NT2/D1 (cell line): ENCODE results near the gene EPHB2.
"Not testable (repeated sequence)": the region's sequence is repeated elsewhere in the genome, so short reads cannot be mapped to it uniquely, and the experiment has no call there.

Experiments
- DNase-seq: peaks from one replicate; pipeline ENCODE4 v3.0.0-alpha.2; 2011; ENCODE audit warnings: low read depth, low spot score
- H3K27me3 ChIP-seq: 2 replicates; pipeline ENCODE4 v1.6.0; 2011; ENCODE audit warnings: mild to moderate bottlenecking; ENCODE audit not compliant: insufficient read length, insufficient read depth
- H3K36me3 ChIP-seq: 2 replicates; pipeline ENCODE4 v1.6.1; 2011; ENCODE audit warnings: mild to moderate bottlenecking, low read length, mixed read lengths; ENCODE audit not compliant: insufficient read depth, insufficient read length
- H3K4me1 ChIP-seq: 2 replicates; pipeline ENCODE4 v1.5.1; 2011; ENCODE audit not compliant: insufficient read depth, insufficient read length
- H3K4me3 ChIP-seq: 2 replicates; pipeline ENCODE4 v1.5.1; 2011; ENCODE audit warnings: low read depth; ENCODE audit not compliant: insufficient read length
- H3K9ac ChIP-seq: 2 replicates; pipeline ENCODE4 v1.6.0; 2011; ENCODE audit warnings: low read depth; ENCODE audit not compliant: insufficient read length
- H3K9me3 ChIP-seq: 2 replicates; pipeline ENCODE4 v1.5.1; 2011; ENCODE audit warnings: mild to moderate bottlenecking, low read length; ENCODE audit not compliant: insufficient read depth
- SUZ12 ChIP-seq: IDR thresholded peaks from 2 replicates; pipeline ENCODE4 v1.6.1; 2011; ENCODE audit not compliant: insufficient read length, insufficient read depth; ENCODE audit errors: extremely low read depth
- YY1 ChIP-seq: IDR thresholded peaks from 2 replicates; pipeline ENCODE4 v1.6.1; 2011; ENCODE audit not compliant: insufficient read length, insufficient read depth
- ZNF274 ChIP-seq: IDR thresholded peaks from 2 replicates; pipeline ENCODE4 v1.6.1; 2011; ENCODE audit warnings: mild to moderate bottlenecking, low read depth, low read length

The EPHB2 gene

DNA sequence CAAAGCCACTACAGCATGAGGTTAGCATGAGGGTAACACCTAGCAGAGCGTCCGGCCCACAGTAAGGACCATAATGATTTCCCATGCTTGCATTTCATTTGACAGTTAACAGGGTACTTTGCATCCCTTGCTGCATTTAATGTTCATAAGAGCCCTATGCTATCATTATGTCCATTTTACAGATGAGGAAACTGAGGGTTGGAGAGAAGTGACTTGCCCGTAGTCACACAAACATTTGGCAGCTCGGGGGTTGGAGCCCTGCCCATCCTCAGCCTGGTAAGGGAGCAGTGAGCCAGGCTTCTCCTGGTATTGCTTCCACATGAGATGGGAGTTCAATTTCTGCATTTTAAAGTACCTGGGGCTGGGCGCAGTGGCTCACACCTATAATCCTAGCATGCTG, 16.5 kb upstream of the EPHB2 start:
- no peak for TF ChIP-seq SUZ12
- no peak for TF ChIP-seq YY1
- no peak for TF ChIP-seq ZNF274
- Histone ChIP-seq H3K4me3 (no peak overlapping the region), H3K9me3 (no peaks in the 10 kb centered on the region), H3K4me1 (peaks cover 5% of the 10 kb centered on the region), H3K9ac (no peak overlapping the region), H3K27me3 (no peaks in the 10 kb centered on the region), H3K36me3 (no peaks in the 10 kb centered on the region)
- no peak for DNase-seq

DNA sequence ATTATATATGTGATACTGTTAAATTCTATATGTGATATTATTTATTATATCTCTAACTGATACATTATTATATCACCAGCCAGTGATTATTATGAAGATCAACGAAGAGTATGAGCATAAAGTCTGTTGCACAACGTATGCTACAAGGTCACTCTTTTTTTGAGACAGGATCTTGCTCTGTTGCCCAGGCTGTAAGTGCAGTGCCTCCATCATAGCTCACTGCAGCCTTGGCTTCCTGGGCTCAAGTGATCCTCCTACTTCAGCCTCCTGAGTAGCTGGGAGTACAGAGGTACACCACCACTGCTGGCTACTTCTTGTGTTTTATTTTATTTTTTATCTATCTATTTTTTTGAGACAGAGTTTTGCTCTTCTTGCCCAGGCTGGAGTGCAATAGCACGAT, 14.0 kb upstream of the EPHB2 start:
- H3K9me3 ChIP-seq = no peaks in the 10 kb centered on the region
- no peak for TF ChIP-seq ZNF274
- TF ChIP-seq YY1 = no peak
- TF ChIP-seq SUZ12 = no peak
- H3K4me3 ChIP-seq = no peak overlapping the region
- DNase-seq = no peak
- H3K9ac ChIP-seq = no peak overlapping the region
- H3K4me1 ChIP-seq = no peaks in the 10 kb centered on the region
- no peaks in the 10 kb centered on the region for H3K36me3 ChIP-seq
- no peaks in the 10 kb centered on the region for H3K27me3 ChIP-seq

DNA sequence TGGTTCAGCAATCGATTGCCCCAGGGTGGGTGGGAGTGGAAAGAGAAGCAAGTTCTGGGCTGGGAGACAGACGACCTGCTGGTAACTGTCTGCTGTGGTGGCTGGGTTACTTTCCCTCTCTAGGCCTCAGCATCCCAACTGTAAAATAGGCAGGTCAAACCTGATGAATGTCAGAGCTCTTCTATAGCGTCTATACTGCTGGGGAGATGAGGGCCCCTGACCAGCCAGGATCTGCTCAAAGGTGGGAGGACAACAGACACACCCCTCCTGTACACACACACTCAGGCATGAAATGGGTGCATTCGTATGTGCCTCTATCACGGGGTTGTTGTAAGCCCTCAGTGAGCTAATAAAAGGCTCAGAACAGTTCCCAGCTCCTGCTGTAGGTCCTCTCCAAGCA, 12.7 kb upstream of the EPHB2 start:
- no peaks in the 10 kb centered on the region for H3K36me3 ChIP-seq
- H3K9me3 ChIP-seq = no peaks in the 10 kb centered on the region
- H3K4me1 ChIP-seq = no peaks in the 10 kb centered on the region
- TF ChIP-seq SUZ12 = no peak
- TF ChIP-seq ZNF274 = no peak
- TF ChIP-seq YY1 = no peak
- no peaks in the 10 kb centered on the region for H3K27me3 ChIP-seq
- H3K4me3 ChIP-seq = no peak overlapping the region
- no peak for DNase-seq
- no peak overlapping the region for H3K9ac ChIP-seq

DNA sequence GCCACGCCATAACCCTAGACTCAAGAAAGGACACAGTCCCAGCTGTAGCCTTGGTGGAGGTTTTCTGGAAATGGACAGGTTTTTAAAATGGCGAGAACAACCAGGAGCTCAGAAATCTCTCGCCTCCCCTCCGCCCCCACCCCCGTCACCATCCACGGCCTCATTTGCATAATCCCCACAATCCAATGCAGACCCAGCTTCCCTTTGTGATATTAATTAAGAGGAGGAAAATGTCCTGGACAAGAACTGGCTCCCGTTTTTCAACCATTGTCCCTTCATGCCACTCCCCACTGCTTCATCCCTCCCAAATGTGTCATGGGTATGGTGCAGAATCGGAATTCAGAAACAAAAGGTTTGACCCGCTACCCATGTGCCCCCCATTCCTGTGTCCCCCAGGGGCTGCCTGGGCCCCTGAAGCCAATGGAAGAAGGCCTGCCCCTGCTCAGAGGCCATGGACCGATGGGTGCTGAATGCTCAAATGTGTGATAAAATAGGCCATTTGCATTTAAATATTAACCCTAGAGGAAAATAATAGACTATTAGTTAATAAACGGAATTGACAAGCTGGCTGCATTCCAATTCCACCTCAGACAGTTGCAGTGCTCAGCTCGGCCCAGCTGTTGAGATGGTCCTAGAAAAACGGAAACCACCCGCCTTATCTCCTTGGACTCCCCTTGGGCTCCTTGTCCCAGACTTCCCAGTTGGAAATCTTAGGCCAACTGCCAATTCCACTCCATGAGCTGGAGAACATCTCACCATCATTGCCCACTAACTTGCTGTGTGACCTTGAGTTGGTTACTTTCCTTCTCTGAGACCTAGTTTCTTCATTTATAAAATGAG, 10.7 kb upstream of the EPHB2 start:
- Histone ChIP-seq H3K9ac (no peak overlapping the region), H3K36me3 (no peaks in the 10 kb centered on the region), H3K4me3 (no peak overlapping the region), H3K27me3 (no peaks in the 10 kb centered on the region), H3K9me3 (no peaks in the 10 kb centered on the region), H3K4me1 (no peaks in the 10 kb centered on the region)
- TF ChIP-seq SUZ12 (no peak), ZNF274 (no peak), YY1 (no peak)
- DNase-seq = no peak

DNA sequence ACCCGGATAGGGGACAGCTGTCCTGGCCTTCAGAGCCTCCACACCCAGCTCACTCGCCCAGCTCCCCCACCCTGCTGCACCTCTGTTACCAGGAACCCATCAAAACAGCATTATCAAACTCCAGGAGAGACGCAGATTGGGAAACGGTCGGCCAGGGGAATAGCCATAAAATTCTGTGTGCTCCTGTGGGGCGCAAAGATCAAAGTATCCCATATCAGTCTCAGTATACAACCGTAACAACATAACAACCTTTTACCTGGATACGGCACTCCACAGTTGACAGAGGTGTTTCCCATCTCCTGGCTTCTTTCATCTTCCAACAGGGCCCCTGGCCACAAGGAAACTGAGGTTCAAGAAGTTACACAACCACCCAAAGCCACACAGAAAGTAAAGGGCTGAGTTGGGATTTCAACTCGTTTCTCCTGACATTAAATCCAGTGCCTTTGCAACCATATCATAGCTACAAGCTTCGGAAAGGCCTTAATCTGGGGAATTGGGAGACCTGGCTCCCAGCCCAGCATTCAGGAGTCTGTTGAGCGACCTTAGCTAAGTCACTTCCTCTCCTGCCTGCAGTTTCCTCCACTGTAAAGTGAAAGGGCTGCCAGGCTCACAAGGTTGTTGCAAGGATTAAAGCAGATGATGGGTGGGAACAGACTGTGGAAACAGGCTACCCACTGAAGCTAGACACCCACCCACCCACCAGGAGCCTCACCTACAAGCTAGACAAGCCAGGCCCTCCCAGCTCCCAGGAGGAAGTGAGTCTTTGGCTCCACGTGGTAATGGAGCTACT, 8.1 kb upstream of the EPHB2 start:
- Histone ChIP-seq H3K36me3 (no peaks in the 10 kb centered on the region), H3K4me1 (no peaks in the 10 kb centered on the region), H3K9ac (no peak overlapping the region), H3K9me3 (no peaks in the 10 kb centered on the region), H3K4me3 (no peak overlapping the region), H3K27me3 (no peaks in the 10 kb centered on the region)
- DNase-seq = no peak
- TF ChIP-seq ZNF274 (no peak), YY1 (no peak), SUZ12 (no peak)

DNA sequence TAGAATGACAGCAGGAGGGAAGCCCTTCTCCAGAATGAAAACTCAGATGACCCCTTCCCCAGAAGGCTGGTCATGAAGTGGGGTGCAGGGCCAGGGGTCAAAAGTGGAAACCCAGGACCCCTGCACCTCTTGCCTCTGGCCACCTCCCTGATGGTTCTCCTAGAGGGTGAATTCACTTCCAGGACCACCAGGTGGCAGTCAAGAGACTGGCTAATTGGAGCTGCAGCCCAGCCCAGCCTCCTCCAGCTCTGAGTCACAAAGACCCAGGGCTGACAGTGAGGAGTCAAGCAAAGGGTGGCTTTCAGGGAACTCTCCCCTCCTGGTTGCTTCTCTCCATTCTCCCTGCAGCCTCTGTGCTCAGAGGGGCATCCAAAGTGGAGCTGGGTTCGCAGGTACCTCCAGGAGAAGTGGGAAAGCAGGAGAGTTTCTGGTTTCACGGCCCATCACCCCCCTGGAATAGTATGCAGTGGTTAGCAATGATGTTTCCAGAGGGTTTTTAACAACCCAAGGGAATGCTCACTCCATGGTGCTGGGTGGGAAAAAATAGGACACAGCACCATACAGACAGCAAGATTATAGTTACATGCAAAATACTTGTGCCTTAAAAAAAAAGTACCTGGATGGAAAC, 6.1 kb upstream of the EPHB2 start:
- peak; percentile 51 for DNase-seq
- Histone ChIP-seq H3K4me3 (no peak overlapping the region), H3K9me3 (no peaks in the 10 kb centered on the region), H3K36me3 (no peaks in the 10 kb centered on the region), H3K9ac (peak overlapping the region; percentile 21), H3K27me3 (peaks cover 3% of the 10 kb centered on the region), H3K4me1 (peaks cover 2% of the 10 kb centered on the region)
- TF ChIP-seq YY1 (no peak), ZNF274 (no peak), SUZ12 (no peak)

DNA sequence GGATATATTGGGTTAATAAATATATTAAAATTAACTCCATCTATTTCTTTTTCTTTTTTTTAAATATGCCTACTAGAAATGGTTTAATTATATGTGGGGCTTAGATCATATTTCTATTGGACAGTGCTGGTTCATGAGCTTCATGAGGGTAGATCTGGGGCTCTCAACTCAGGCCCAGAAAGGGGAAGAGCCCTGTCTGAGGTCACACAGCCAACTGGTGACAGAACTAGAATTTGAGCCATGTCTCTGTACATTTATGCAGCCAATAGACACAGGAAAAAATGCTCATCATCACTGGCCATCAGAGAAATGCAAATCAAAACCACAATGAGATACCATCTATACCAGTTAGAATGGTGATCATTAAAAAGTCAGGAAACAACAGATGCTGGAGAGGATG, 5.1 kb upstream of the EPHB2 start:
- no peaks in the 10 kb centered on the region for H3K9me3 ChIP-seq
- H3K4me3 ChIP-seq = no peak overlapping the region
- H3K4me1 ChIP-seq = peaks cover 4% of the 10 kb centered on the region
- peaks cover 8% of the 10 kb centered on the region for H3K27me3 ChIP-seq
- TF ChIP-seq SUZ12 (no peak), ZNF274 (no peak), YY1 (no peak)
- no peak for DNase-seq
- no peaks in the 10 kb centered on the region for H3K36me3 ChIP-seq
- no peak overlapping the region for H3K9ac ChIP-seq

DNA sequence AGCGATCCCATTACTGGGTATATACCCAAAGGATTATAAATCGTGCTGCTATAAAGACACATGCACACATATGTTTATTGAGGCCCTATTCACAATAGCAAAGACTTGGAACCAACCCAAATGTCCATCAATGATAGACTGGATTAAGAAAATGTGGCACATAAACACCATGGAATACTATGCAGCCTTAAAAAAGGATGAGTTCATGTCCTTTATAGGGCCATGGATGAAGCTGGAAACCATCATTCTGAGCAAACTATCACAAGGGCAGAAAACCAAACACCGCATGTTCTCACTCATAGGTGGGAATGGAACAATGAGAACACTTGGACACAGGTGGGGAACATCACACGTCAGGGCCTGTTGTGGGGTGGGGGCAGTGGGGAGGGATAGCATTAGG, 4.5 kb upstream of the EPHB2 start:
- not testable (repeated sequence) for H3K9ac ChIP-seq, H3K27me3 ChIP-seq, H3K9me3 ChIP-seq, H3K36me3 ChIP-seq, H3K4me1 ChIP-seq, DNase-seq, H3K4me3 ChIP-seq
